OCI-M2 (cell line): ENCODE data around the gene MTA2.
"Not testable (repeated sequence)": the region's sequence is repeated elsewhere in the genome, so short reads cannot be mapped to it uniquely, and the experiment has no call there.

Experiments used
- DNase-seq: peaks from one replicate; lab custom pipeline; 2025; ENCODE audit not compliant: unreplicated experiment; lab: John Stamatoyannopoulos, UW

Gene MTA2

GRCh38 chr11:62567018-62567633, 34.5 kb downstream of the MTA2 start:
- no peak for DNase-seq

GRCh38 chr11:62566247-62566646, 35.4 kb downstream of the MTA2 start:
- DNase-seq, result no peak

GRCh38 chr11:62565100-62565802, 36.4 kb downstream of the MTA2 start:
- no peak for DNase-seq

GRCh38 chr11:62561677-62562230, 39.9 kb downstream of the MTA2 start:
- not testable (repeated sequence) for DNase-seq

GRCh38 chr11:62560566-62561103, 41.0 kb downstream of the MTA2 start:
- DNase-seq, result no peak

GRCh38 chr11:62559626-62560025, 42.0 kb downstream of the MTA2 start:
- not testable (repeated sequence) for DNase-seq

- no peak for DNase-seq
Measured at GRCh38 chr11:62559204-62559603, 42.5 kb downstream of the MTA2 start.

GRCh38 chr11:62558669-62559068, 43.0 kb downstream of the MTA2 start:
- DNase-seq, result no peak

- DNase-seq, result no peak
Measured at GRCh38 chr11:62556875-62557631, 44.6 kb downstream of the MTA2 start.

- DNase-seq, result no peak
Measured at GRCh38 chr11:62556108-62556874, 45.4 kb downstream of the MTA2 start.

GRCh38 chr11:62555464-62556107, 46.1 kb downstream of the MTA2 start:
- DNase-seq, result no peak

- no peak for DNase-seq
Measured at GRCh38 chr11:62554387-62555167, 47.1 kb downstream of the MTA2 start.

- no peak for DNase-seq
Measured at GRCh38 chr11:62553839-62554361, 47.8 kb downstream of the MTA2 start.

- no peak for DNase-seq
Measured at GRCh38 chr11:62553080-62553838, 48.4 kb downstream of the MTA2 start.

- no peak for DNase-seq
Measured at GRCh38 chr11:62552485-62553079, 49.1 kb downstream of the MTA2 start.

- not testable (repeated sequence) for DNase-seq
Measured at GRCh38 chr11:62550478-62550877, 51.2 kb downstream of the MTA2 start.

- DNase-seq, result no peak
Measured at GRCh38 chr11:62548545-62549335, 52.9 kb downstream of the MTA2 start.
